Osteoblast (primary cell): ENCODE measurements around the gene WWOX. TPM values are rescaled to one million over a fixed set of nuclear protein-coding genes. Genes with fewer than 3 reads are reported as not detected.

Source experiments
- DNase-seq: peaks from one replicate; pipeline ENCODE4 v3.0.0; 2011; ENCODE audit warnings: low spot score, mixed read lengths; ENCODE audit not compliant: insufficient read length; ENCODE audit errors: missing footprints
- H2AFZ ChIP-seq: 2 replicates; pipeline ENCODE4 v1.6.0; 2011; ENCODE audit warnings: mild to moderate bottlenecking, low read length
- H3K27ac ChIP-seq: 2 replicates; pipeline ENCODE4 v1.5.1; 2011; ENCODE audit warnings: mild to moderate bottlenecking, low read depth, low read length, moderate library complexity
- H3K27me3 ChIP-seq: 2 replicates; pipeline ENCODE4 v1.6.0; 2012; ENCODE audit warnings: mild to moderate bottlenecking, control low read depth, inconsistent platforms, low read length, moderate library complexity; ENCODE audit not compliant: insufficient read depth
- H3K36me3 ChIP-seq: 2 replicates; pipeline ENCODE4 v1.5.1; 2011; ENCODE audit warnings: mild to moderate bottlenecking, low read length, control low read depth, moderate library complexity; ENCODE audit not compliant: insufficient read depth
- H3K4me1 ChIP-seq: 2 replicates; pipeline ENCODE4 v1.5.1; 2011; ENCODE audit warnings: mild to moderate bottlenecking, low read length, control low read depth, moderate library complexity; ENCODE audit not compliant: insufficient read depth
- H3K4me2 ChIP-seq: 2 replicates; pipeline ENCODE4 v1.6.0; 2011; ENCODE audit warnings: mild to moderate bottlenecking, low read length; ENCODE audit not compliant: insufficient read depth
- H3K4me3 ChIP-seq: fragments of 200-600 bp; sonication (generic); 3 replicates; pipeline ENCODE4 v1.5.1; 2012; ENCODE audit warnings: mild to moderate bottlenecking, low read length, inconsistent platforms; ENCODE audit not compliant: insufficient read depth
- H3K79me2 ChIP-seq: 2 replicates; pipeline ENCODE4 v1.6.0; 2012; ENCODE audit warnings: mild to moderate bottlenecking, low read length, control low read depth, inconsistent platforms; ENCODE audit not compliant: insufficient read depth
- H3K9me3 ChIP-seq: 2 replicates; pipeline ENCODE4 v1.5.1; 2011; ENCODE audit warnings: low read depth, low read length, control low read depth
- H4K20me1 ChIP-seq: 2 replicates; pipeline ENCODE4 v1.6.0; 2012; ENCODE audit warnings: mild to moderate bottlenecking, low read length, control low read depth; ENCODE audit not compliant: insufficient read depth
- CTCF ChIP-seq: IDR thresholded peaks from 2 replicates; pipeline ENCODE4 v1.5.1; 2011; ENCODE audit warnings: mild to moderate bottlenecking, low read depth, low read length, moderate library complexity; ENCODE audit errors: extremely low read depth
- total RNA-seq: library from RNA; depleted of rRNA; stranded (reverse); fragments of >200 nt; gene quantifications from 2 replicates; pipeline ENCODE4 v1.2.3, GENCODE V29; 2012

The WWOX gene
- total RNA-seq, 1 donor = 23.9 TPM

GRCh38 chr16:78830599-78830998, 731.1 kb downstream of the WWOX start:
- no peaks in the 10 kb centered on the region for H3K79me2 ChIP-seq
- H3K4me2 ChIP-seq = no peak overlapping the region
- H3K36me3 ChIP-seq = no peaks in the 10 kb centered on the region
- H3K27ac ChIP-seq = no peak overlapping the region
- H2AFZ ChIP-seq = no peak overlapping the region
- DNase-seq = no peak
- H3K4me3 ChIP-seq = no peak overlapping the region
- H3K9me3 ChIP-seq = peaks cover 2% of the 10 kb centered on the region
- no peaks in the 10 kb centered on the region for H3K27me3 ChIP-seq
- H4K20me1 ChIP-seq = no peaks in the 10 kb centered on the region
- H3K4me1 ChIP-seq = no peaks in the 10 kb centered on the region
- no peak for TF ChIP-seq CTCF

- Histone ChIP-seq H3K79me2 (no peaks in the 10 kb centered on the region), H3K9me3 (peaks cover 2% of the 10 kb centered on the region), H3K4me1 (no peaks in the 10 kb centered on the region), H3K27ac (no peak overlapping the region), H3K4me3 (no peak overlapping the region), H3K36me3 (no peaks in the 10 kb centered on the region), H4K20me1 (no peaks in the 10 kb centered on the region), H2AFZ (no peak overlapping the region), H3K4me2 (no peak overlapping the region), H3K27me3 (no peaks in the 10 kb centered on the region)
- no peak for TF ChIP-seq CTCF
- DNase-seq = no peak
Measured at GRCh38 chr16:78832100-78832499, 732.6 kb downstream of the WWOX start.

DNA sequence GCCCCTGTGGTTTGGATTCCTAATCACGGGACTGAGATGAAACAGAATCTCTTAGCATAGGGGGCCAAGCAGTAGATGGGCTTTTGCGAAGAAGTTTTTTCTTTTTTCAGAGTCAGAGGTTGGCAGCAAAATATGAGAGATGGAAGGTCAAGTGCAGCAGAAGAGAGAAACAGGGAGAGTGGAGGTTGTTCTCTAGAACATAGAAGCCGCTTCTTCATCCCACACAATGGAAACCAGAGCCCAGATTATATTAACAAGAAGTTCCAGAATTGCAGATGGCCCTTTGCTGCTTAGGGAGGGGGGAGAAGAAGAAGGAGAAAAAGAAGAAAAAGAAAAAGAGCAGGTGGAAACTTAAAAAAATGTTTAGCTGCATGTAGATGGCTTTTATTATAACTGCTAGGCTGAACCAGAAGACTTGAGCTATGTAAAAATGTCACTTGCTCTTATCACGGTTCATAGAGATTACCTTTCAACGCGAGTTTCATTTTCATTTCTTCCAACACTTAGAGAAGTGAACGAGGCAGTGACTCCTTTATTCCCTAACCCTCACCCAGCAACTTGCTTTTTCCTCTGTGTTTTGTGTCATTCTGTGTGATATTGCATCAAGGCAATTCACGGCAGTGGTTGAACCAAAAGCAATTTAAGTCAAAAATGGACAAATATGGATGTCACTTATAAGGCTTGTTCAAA, 737.5 kb downstream of the WWOX start:
- no peak for DNase-seq
- TF ChIP-seq CTCF = no peak

DNA sequence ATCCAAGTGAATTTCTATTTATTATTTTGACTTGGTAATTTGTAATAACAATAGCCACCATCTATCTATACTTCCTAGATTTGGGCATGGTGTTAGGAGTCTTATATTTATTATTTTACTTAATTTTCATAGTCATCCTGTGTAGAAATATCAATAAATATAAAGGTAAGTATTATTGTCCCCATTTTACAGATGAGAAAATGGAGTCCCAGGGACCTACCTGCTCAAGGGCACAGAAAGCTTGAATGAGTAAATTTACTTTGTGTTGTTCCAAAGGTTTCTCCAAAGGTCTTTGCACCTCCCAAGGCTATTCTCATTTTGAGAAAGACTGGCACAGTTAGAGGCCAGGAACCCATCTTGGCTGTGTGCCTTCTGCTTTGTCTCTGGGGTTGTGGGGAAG, 738.3 kb downstream of the WWOX start:
- H3K36me3 ChIP-seq = no peaks in the 10 kb centered on the region
- H3K9me3 ChIP-seq = peaks cover 5% of the 10 kb centered on the region
- H3K27ac ChIP-seq = no peak overlapping the region
- no peaks in the 10 kb centered on the region for H3K27me3 ChIP-seq
- H3K4me1 ChIP-seq = no peaks in the 10 kb centered on the region
- DNase-seq = no peak
- no peak overlapping the region for H2AFZ ChIP-seq
- TF ChIP-seq CTCF = no peak
- H3K79me2 ChIP-seq = no peaks in the 10 kb centered on the region
- no peak overlapping the region for H3K4me2 ChIP-seq
- no peak overlapping the region for H3K4me3 ChIP-seq
- no peaks in the 10 kb centered on the region for H4K20me1 ChIP-seq

More for the DNA sequence above, 737.5 kb downstream of the WWOX start:
- peaks cover 7% of the 10 kb centered on the region for H3K9me3 ChIP-seq
- H2AFZ ChIP-seq = no peak overlapping the region
- no peaks in the 10 kb centered on the region for H3K4me1 ChIP-seq
- H3K36me3 ChIP-seq = no peaks in the 10 kb centered on the region
- no peaks in the 10 kb centered on the region for H4K20me1 ChIP-seq
- H3K4me2 ChIP-seq = no peak overlapping the region
- no peaks in the 10 kb centered on the region for H3K27me3 ChIP-seq
- H3K79me2 ChIP-seq = no peaks in the 10 kb centered on the region
- no peak overlapping the region for H3K4me3 ChIP-seq
- H3K27ac ChIP-seq = no peak overlapping the region
